Measurements from ENCODE around the gene ADIPOR1.
"Not testable (repeated sequence)": the region's sequence is repeated elsewhere in the genome, so short reads cannot be mapped to it uniquely, and the experiment has no call there.

ADIPOR1 gene

GRCh38 chr1:202957733-202958543 lies at the start of gene ADIPOR1:
Gene ADIPOR1, minus strand, starts transcription at chr1:202958312. Its CDS starts 7,242 bp downstream, at chr1:202951070.
- DNase-seq, result peak; percentile 87 to 91 (median 88)

GRCh38 chr1:203006948-203007871 lies 49.1 kb upstream of the ADIPOR1 start, which contains the start of gene TMEM183A:
Gene TMEM183A, plus strand, starts transcription at chr1:203007374. Its CDS starts 92 bp downstream, at chr1:203007466.
- DNase-seq, result peak; percentile 78 to 89 (median 87)

- DNase-seq, result not testable (repeated sequence)
These were observed 47.5 kb upstream of the ADIPOR1 start for GRCh38 chr1:203005395-203006142.

- DNase-seq, result no peak
These were observed 44.8 kb upstream of the ADIPOR1 start for GRCh38 chr1:203002951-203003350.

GRCh38 chr1:203001986-203002385 lies 43.9 kb upstream of the ADIPOR1 start:
- DNase-seq, result no peak

- no peak for DNase-seq
These were observed 42.3 kb upstream of the ADIPOR1 start for GRCh38 chr1:203000217-203000944.

GRCh38 chr1:202998836-202999750 lies 41.0 kb upstream of the ADIPOR1 start:
- DNase-seq, result peak; percentile 11 to 43 (median 22)

GRCh38 chr1:202994756-202995155 lies 36.6 kb upstream of the ADIPOR1 start:
- DNase-seq, result no peak

GRCh38 chr1:202991112-202991511 lies 33.0 kb upstream of the ADIPOR1 start:
- DNase-seq, result no peak

GRCh38 chr1:202989879-202990278 lies 31.8 kb upstream of the ADIPOR1 start:
- DNase-seq, result no peak

GRCh38 chr1:202987922-202988583 lies 29.9 kb upstream of the ADIPOR1 start:
- no peak for DNase-seq

- no peak for DNase-seq
These were observed 29.1 kb upstream of the ADIPOR1 start for GRCh38 chr1:202987255-202987654.

- not testable (repeated sequence) for DNase-seq
These were observed 28.0 kb upstream of the ADIPOR1 start for GRCh38 chr1:202986120-202986519.

GRCh38 chr1:202982715-202983430 lies 24.8 kb upstream of the ADIPOR1 start:
- DNase-seq, result no peak

- DNase-seq, result no peak
These were observed 23.8 kb upstream of the ADIPOR1 start for GRCh38 chr1:202981939-202982338.

- DNase-seq, result no peak
These were observed 21.3 kb upstream of the ADIPOR1 start for GRCh38 chr1:202979459-202979858.

- DNase-seq, result no peak
These were observed 18.5 kb upstream of the ADIPOR1 start for GRCh38 chr1:202976633-202977032.

GRCh38 chr1:202974856-202975255 lies 16.7 kb upstream of the ADIPOR1 start:
- no peak for DNase-seq

GRCh38 chr1:202972046-202972445 lies 13.9 kb upstream of the ADIPOR1 start:
- no peak for DNase-seq

GRCh38 chr1:202968895-202969295 lies 10.8 kb upstream of the ADIPOR1 start:
- DNase-seq, result no peak

All from activated CD4-positive, CD25-positive, alpha-beta regulatory T cell (primary cell).